NCI-H1930 (cell line): ENCODE measurements around the gene CDH4.

Source experiments
- DNase-seq, 2 experiments: peaks; one replicate each; lab custom pipeline; 2025; lab: John Stamatoyannopoulos, UW

CDH4 gene

GRCh38 chr20:61915101-61915500 lies 663.0 kb downstream of the CDH4 start:
- no peak for DNase-seq

- no peak for DNase-seq
These were observed 664.3 kb downstream of the CDH4 start for GRCh38 chr20:61916318-61916891.

- no peak for DNase-seq
These were observed 665.5 kb downstream of the CDH4 start for GRCh38 chr20:61917474-61918145.

- DNase-seq = no peak
These were observed 666.5 kb downstream of the CDH4 start for GRCh38 chr20:61918548-61918947.

- no peak for DNase-seq
These were observed 667.2 kb downstream of the CDH4 start for GRCh38 chr20:61919239-61919638.

GRCh38 chr20:61919675-61920365 lies 667.8 kb downstream of the CDH4 start:
- no peak for DNase-seq

- no peak for DNase-seq
These were observed 670.4 kb downstream of the CDH4 start for GRCh38 chr20:61922411-61922810.

- DNase-seq = no peak
These were observed 670.9 kb downstream of the CDH4 start for GRCh38 chr20:61922936-61923335.

- no peak for DNase-seq
These were observed 671.5 kb downstream of the CDH4 start for GRCh38 chr20:61923371-61924166.

- DNase-seq = no peak
These were observed 672.3 kb downstream of the CDH4 start for GRCh38 chr20:61924211-61924857.

GRCh38 chr20:61924858-61925554 lies 672.9 kb downstream of the CDH4 start:
- no peak for DNase-seq

GRCh38 chr20:61925555-61926252 lies 673.6 kb downstream of the CDH4 start:
- no peak for DNase-seq

GRCh38 chr20:61926253-61926613 lies 674.2 kb downstream of the CDH4 start:
- DNase-seq = no peak

- no peak for DNase-seq
These were observed 674.7 kb downstream of the CDH4 start for GRCh38 chr20:61926796-61927192.

- DNase-seq = no peak
These were observed 675.2 kb downstream of the CDH4 start for GRCh38 chr20:61927193-61927825.

GRCh38 chr20:61927826-61928541 lies 675.9 kb downstream of the CDH4 start:
- DNase-seq = no peak

- DNase-seq = no peak
These were observed 677.5 kb downstream of the CDH4 start for GRCh38 chr20:61929561-61929960.

- no peak for DNase-seq
These were observed 678.1 kb downstream of the CDH4 start for GRCh38 chr20:61929971-61930666.
